Chondrocyte (in vitro differentiated cells): ENCODE results near the gene HSF2BP. TPM values are rescaled to one million over a fixed set of nuclear protein-coding genes. Genes with fewer than 3 reads are reported as not detected.

ENCODE experiments used
- DNase-seq: peaks from one replicate; pipeline ENCODE4 v3.0.0; 2021; ENCODE audit warnings: mixed read lengths, low spot score
- H3K27ac Mint-ChIP-seq: one replicate; pipeline ENCODE4 v1.8.0; 2021; ENCODE audit warnings: mild to moderate bottlenecking, moderate library complexity, mixed read lengths; ENCODE audit not compliant: unreplicated experiment
- H3K27me3 Mint-ChIP-seq: 2 replicates; pipeline ENCODE4 v1.8.0; 2021; ENCODE audit warnings: low read depth, mixed read lengths
- H3K36me3 Mint-ChIP-seq: 2 replicates; pipeline ENCODE4 v1.8.0; 2021; ENCODE audit warnings: low read depth, mixed read lengths
- H3K4me1 Mint-ChIP-seq: 2 replicates; pipeline ENCODE4 v1.8.0; 2021; ENCODE audit warnings: low read depth, mild to moderate bottlenecking, mixed read lengths
- H3K4me3 Mint-ChIP-seq: one replicate; pipeline ENCODE4 v1.8.0; 2021; ENCODE audit warnings: mild to moderate bottlenecking, moderate library complexity, mixed read lengths; ENCODE audit not compliant: unreplicated experiment
- H3K9me3 Mint-ChIP-seq: 2 replicates; pipeline ENCODE4 v1.8.0; 2021; ENCODE audit warnings: low read depth, mixed read lengths
- CTCF ChIP-seq: fragments of 200-600 bp; sonication (generic); IDR thresholded peaks from 2 replicates; pipeline ENCODE4 v1.5.0; 2021; ENCODE audit warnings: antibody characterized with exemption, mild to moderate bottlenecking, moderate library complexity
- total RNA-seq: library from RNA; stranded (reverse); gene quantifications from 3 replicates; pipeline ENCODE4 v1.2.1, GENCODE V29; 2021

HSF2BP gene
- total RNA-seq, 1 donor from 2014 or later: 3.5 TPM

GRCh38 chr21:43645136-43645891 lies 14.0 kb downstream of the HSF2BP start:
- Mint-ChIP-seq H3K27ac (peak overlapping the region; percentile 71), H3K27me3 (no peaks in the 10 kb centered on the region), H3K36me3 (no peaks in the 10 kb centered on the region), H3K4me1 (peaks cover 32% of the 10 kb centered on the region), H3K9me3 (no peaks in the 10 kb centered on the region), H3K4me3 (no peak overlapping the region)
- peak; percentile 91 for TF ChIP-seq CTCF
- DNase-seq: no peak

- peak overlapping the region; percentile 71 for H3K27ac Mint-ChIP-seq
- no peak for TF ChIP-seq CTCF
- no peaks in the 10 kb centered on the region for H3K9me3 Mint-ChIP-seq
- H3K36me3 Mint-ChIP-seq: no peaks in the 10 kb centered on the region
- H3K4me3 Mint-ChIP-seq: no peak overlapping the region
- no peak for DNase-seq
- peaks cover 38% of the 10 kb centered on the region for H3K4me1 Mint-ChIP-seq
- H3K27me3 Mint-ChIP-seq: no peaks in the 10 kb centered on the region
Observed at GRCh38 chr21:43644609-43645008, 14.7 kb downstream of the HSF2BP start.

GRCh38 chr21:43644071-43644470 lies 15.2 kb downstream of the HSF2BP start:
- Mint-ChIP-seq H3K27ac (peak overlapping the region; percentile 71), H3K4me3 (no peak overlapping the region), H3K4me1 (peaks cover 43% of the 10 kb centered on the region), H3K36me3 (no peaks in the 10 kb centered on the region), H3K9me3 (no peaks in the 10 kb centered on the region), H3K27me3 (no peaks in the 10 kb centered on the region)
- DNase-seq: no peak
- no peak for TF ChIP-seq CTCF

- DNase-seq: no peak
- TF ChIP-seq CTCF: no peak
- Mint-ChIP-seq H3K27me3 (no peaks in the 10 kb centered on the region), H3K4me3 (no peak overlapping the region), H3K27ac (no peak overlapping the region), H3K36me3 (no peaks in the 10 kb centered on the region), H3K4me1 (peaks cover 47% of the 10 kb centered on the region), H3K9me3 (no peaks in the 10 kb centered on the region)
Observed at GRCh38 chr21:43643193-43643592, 16.1 kb downstream of the HSF2BP start.

GRCh38 chr21:43640400-43640799 lies 18.9 kb downstream of the HSF2BP start:
- Mint-ChIP-seq H3K36me3 (no peaks in the 10 kb centered on the region), H3K4me1 (peaks cover 33% of the 10 kb centered on the region), H3K9me3 (no peaks in the 10 kb centered on the region), H3K4me3 (no peak overlapping the region), H3K27ac (peak overlapping the region; percentile 79), H3K27me3 (no peaks in the 10 kb centered on the region)
- TF ChIP-seq CTCF: no peak
- DNase-seq: no peak
